ENCODE results near the gene SHROOM4. TPM values are rescaled to one million over a fixed set of nuclear protein-coding genes. Genes with fewer than 3 reads are reported as not detected.

Gene SHROOM4
- total RNA-seq, 1 experiment from 2014 or later = 0.05 TPM

GRCh38 chrX:50567636-50568035, 246.4 kb downstream of the SHROOM4 start:
- no peaks in the 10 kb centered on the region for H3K27me3 ChIP-seq (ENCODE audit: insufficient read depth, low read length)
- no peak for ATAC-seq
- BruUV-seq (replicated peaks) = no TSS peak
- no peak for DNase-seq (ENCODE audit: low read depth, low spot score)
- H3K79me2 ChIP-seq (ENCODE audit: insufficient read depth, low read length) = no peaks in the 10 kb centered on the region
- no peaks in the 10 kb centered on the region for H4K20me1 ChIP-seq (ENCODE audit: insufficient read depth)
- H3K4me2 ChIP-seq (ENCODE audit: low read length) = no peak overlapping the region
- H3K4me3 ChIP-seq (replicated peaks in 1 of 2; ENCODE audit: low read depth in 1 of 2, low read length in 2 of 2) = no peak overlapping the region
- H3K4me1 ChIP-seq (ENCODE audit: control insufficient read depth in 1 of 2, insufficient read depth in 2 of 2, low read length in 2 of 2) = no peaks in the 10 kb centered on the region
- TF ChIP-seq CBX3 (IDR thresholded peaks at IDR 0.05; ENCODE audit: low read depth) (no peak), EZH2phosphoT487 (IDR thresholded peaks at IDR 0.05; ENCODE audit: borderline replicate concordance) (no peak), ELF1 (IDR thresholded peaks at IDR 0.05; ENCODE audit: borderline replicate concordance, low read depth) (no peak), SRF (IDR thresholded peaks at IDR 0.05; ENCODE audit: low read depth) (no peak), YY1 (IDR thresholded peaks at IDR 0.05; ENCODE audit: extremely low read depth, insufficient replicate concordance, low read depth, low read length) (no peak), SIN3A (IDR thresholded peaks at IDR 0.05; ENCODE audit: low read depth) (no peak), ATF3 (IDR thresholded peaks at IDR 0.05) (no peak), POLR2AphosphoS5 (IDR thresholded peaks at IDR 0.05; ENCODE audit: low read depth, low read length) (no peak)
- TF ChIP-seq, protein P1, sequence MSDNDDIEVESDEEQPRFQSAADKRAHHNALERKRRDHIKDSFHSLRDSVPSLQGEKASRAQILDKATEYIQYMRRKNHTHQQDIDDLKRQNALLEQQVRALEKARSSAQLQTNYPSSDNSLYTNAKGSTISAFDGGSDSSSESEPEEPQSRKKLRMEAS (IDR thresholded peaks at IDR 0.05) = no peak
- TF ChIP-seq, protein P2, sequence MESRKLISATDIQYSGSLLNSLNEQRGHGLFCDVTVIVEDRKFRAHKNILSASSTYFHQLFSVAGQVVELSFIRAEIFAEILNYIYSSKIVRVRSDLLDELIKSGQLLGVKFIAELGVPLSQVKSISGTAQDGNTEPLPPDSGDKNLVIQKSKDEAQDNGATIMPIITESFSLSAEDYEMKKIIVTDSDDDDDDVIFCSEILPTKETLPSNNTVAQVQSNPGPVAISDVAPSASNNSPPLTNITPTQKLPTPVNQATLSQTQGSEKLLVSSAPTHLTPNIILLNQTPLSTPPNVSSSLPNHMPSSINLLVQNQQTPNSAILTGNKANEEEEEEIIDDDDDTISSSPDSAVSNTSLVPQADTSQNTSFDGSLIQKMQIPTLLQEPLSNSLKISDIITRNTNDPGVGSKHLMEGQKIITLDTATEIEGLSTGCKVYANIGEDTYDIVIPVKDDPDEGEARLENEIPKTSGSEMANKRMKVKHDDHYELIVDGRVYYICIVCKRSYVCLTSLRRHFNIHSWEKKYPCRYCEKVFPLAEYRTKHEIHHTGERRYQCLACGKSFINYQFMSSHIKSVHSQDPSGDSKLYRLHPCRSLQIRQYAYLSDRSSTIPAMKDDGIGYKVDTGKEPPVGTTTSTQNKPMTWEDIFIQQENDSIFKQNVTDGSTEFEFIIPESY (IDR thresholded peaks at IDR 0.05; ENCODE audit: extremely low read depth, insufficient replicate concordance, low read length) = no peak
- H3K36me3 ChIP-seq (ENCODE audit: control insufficient read depth in 1 of 2, insufficient read depth in 2 of 2, low read length in 2 of 2) = no peaks in the 10 kb centered on the region
- ChIA-PET CTCF (no interaction called here), RAD21 (ENCODE audit: low non-redundant PET in 1 of 2, low total read pairs in 2 of 2, uncharacterized antibody in 2 of 2, unreplicated experiment in 2 of 2) (no interaction called here), POLR2A (no interaction called here)
- intact Hi-C loops (cut with micrococcal nuclease) = no loop called here
- H2AFZ ChIP-seq (ENCODE audit: low read depth, low read length, poor library complexity, severe bottlenecking) = no peak overlapping the region
- no peak overlapping the region for H3K27ac ChIP-seq (ENCODE audit: low read depth, low read length)
- H3K9me3 ChIP-seq (ENCODE audit: control insufficient read depth in 1 of 2, insufficient read depth in 1 of 2, low read depth in 1 of 2, low read length in 2 of 2) = no peaks in the 10 kb centered on the region
- no peaks in the 10 kb centered on the region for H3K9me2 ChIP-seq (ENCODE audit: insufficient read depth)
- no peak overlapping the region for H3K9ac ChIP-seq (ENCODE audit: low read length)
